Naive thymus-derived CD4-positive, alpha-beta T cell (primary cell): ENCODE results near the gene FOXJ3. TPM values are rescaled to one million over a fixed set of nuclear protein-coding genes. Genes with fewer than 3 reads are reported as not detected.

ENCODE experiments used
- ATAC-seq: fragments of 150-1000 bp; cut with Tn5 transposase; 2 replicates; pipeline ENCODE4 v1.10.0; 2021; ENCODE audit warnings: mild to moderate bottlenecking, moderate library complexity
- CTCF ChIA-PET: fragments of 350-600 bp; sonication (Branson Sonifier 250); formaldehyde crosslinking; loops from one replicate; lab custom pipeline; 2021; ENCODE audit warnings: antibody characterized with exemption; lab: Charles Lee
- POLR2A ChIA-PET: fragments of 350-600 bp; sonication (Branson Sonifier 250); formaldehyde crosslinking; loops from one replicate; lab custom pipeline; 2021; ENCODE audit warnings: antibody characterized with exemption, inconsistent platforms; lab: Charles Lee
- DNase-seq, 9 donors: peaks; one replicate each; pipeline versions ENCODE4 v3.0.0 to v3.0.0-alpha.2; 2020 to 2022; ENCODE audit warnings: mixed read lengths in 1 of 9
- H3K27ac ChIP-seq: one replicate; pipeline ENCODE4 v1.7.0; 2013; ENCODE audit warnings: mild to moderate bottlenecking, low read depth, low read length, moderate library complexity
- H3K27me3 ChIP-seq, 2 donors: one replicate each; pipeline ENCODE4 v1.7.0; 2013; ENCODE audit warnings: low read length in 2 of 2, mild to moderate bottlenecking in 2 of 2, moderate library complexity in 2 of 2; ENCODE audit not compliant: control insufficient read depth in 2 of 2, insufficient read depth in 2 of 2
- H3K36me3 ChIP-seq, 3 experiments: 1 replicate in 2 of 3; 2 replicates in 1 of 3; pipeline ENCODE4 v1.7.0; 2013; ENCODE audit warnings: low read length in 3 of 3, mild to moderate bottlenecking in 3 of 3, moderate library complexity in 1 of 3; ENCODE audit not compliant: insufficient read depth in 3 of 3, control insufficient read depth in 2 of 3
- H3K4me1 ChIP-seq, 2 donors: one replicate each; pipeline ENCODE4 v1.7.0; 2013; ENCODE audit warnings: low read length in 2 of 2, mild to moderate bottlenecking in 2 of 2, moderate library complexity in 1 of 2; ENCODE audit not compliant: control insufficient read depth in 2 of 2, insufficient read depth in 2 of 2
- H3K4me3 ChIP-seq: 2 replicates; pipeline ENCODE4 v1.7.0; 2013; ENCODE audit warnings: mild to moderate bottlenecking, low read length
- H3K9me3 ChIP-seq, 3 experiments: 1 replicate in 2 of 3; 2 replicates in 1 of 3; pipeline ENCODE4 v1.7.0; 2013; ENCODE audit warnings: low read length in 3 of 3; ENCODE audit not compliant: control insufficient read depth in 2 of 3
- H3K27ac Mint-ChIP-seq, 9 donors: one replicate each; pipeline ENCODE4 v1.8.0; 2020 to 2022; ENCODE audit warnings: mixed read lengths in 9 of 9, mild to moderate bottlenecking in 8 of 9, moderate library complexity in 5 of 9, inconsistent platforms in 2 of 9
- H3K27me3 Mint-ChIP-seq, 5 donors: one replicate each; pipeline ENCODE4 v1.8.0; 2021 to 2022; ENCODE audit warnings: mixed read lengths in 5 of 5, mild to moderate bottlenecking in 1 of 5
- H3K36me3 Mint-ChIP-seq, 5 donors: one replicate each; pipeline ENCODE4 v1.8.0; 2020 to 2022; ENCODE audit warnings: mixed read lengths in 5 of 5, mild to moderate bottlenecking in 3 of 5, inconsistent platforms in 1 of 5
- H3K4me1 Mint-ChIP-seq, 7 donors: one replicate each; pipeline ENCODE4 v1.8.0; 2020 to 2022; ENCODE audit warnings: mixed read lengths in 7 of 7, mild to moderate bottlenecking in 3 of 7, inconsistent platforms in 1 of 7
- H3K4me3 Mint-ChIP-seq, 10 donors: one replicate each; pipeline ENCODE4 v1.8.0; 2020 to 2022; ENCODE audit warnings: mild to moderate bottlenecking in 10 of 10, mixed read lengths in 10 of 10, moderate library complexity in 6 of 10, inconsistent platforms in 2 of 10
- H3K9me3 Mint-ChIP-seq, 11 donors: one replicate each; pipeline ENCODE4 v1.8.0; 2020 to 2022; ENCODE audit warnings: mixed read lengths in 11 of 11, mild to moderate bottlenecking in 4 of 11, inconsistent platforms in 1 of 11, moderate library complexity in 1 of 11
- intact Hi-C, 2 donors: fragments of 100-400 bp; cut with micrococcal nuclease; formaldehyde crosslinking; loops; one replicate each; pipeline ENCODE4 v1.15.1; 2023
- polyA plus RNA-seq, 2 donors: library from polyadenylated mRNA; unstranded; fragments of 300-500 nt; fragmentation: Illumina TruSeq; gene quantifications; one replicate each; pipeline ENCODE4 v1.2.3, GENCODE V29; 2021
- total RNA-seq, 6 experiments: library from RNA in 5 of 6; stranded (reverse) in 5 of 6; gene quantifications; 1 replicate in 5 of 6; 2 replicates in 1 of 6; pipeline ENCODE4 v1.2.3 and lab custom pipeline; 2021 to 2026

Gene FOXJ3
- total and polyA plus RNA-seq, 7 experiments from 2014 or later = 38.9 to 93.3 (median 70.0) TPM

GRCh38 chr1:42195841-42196240, 139.2 kb downstream of the FOXJ3 start:
- CTCF ChIA-PET = no interaction called here
- peaks cover 6 to 46% (median 28%) of the 10 kb centered on the region in 5 donors for H3K36me3 Mint-ChIP-seq

GRCh38 chr1:42192106-42192505, 142.9 kb downstream of the FOXJ3 start:
- ChIA-PET POLR2A (no interaction called here), CTCF (no interaction called here)
- no peak overlapping the region for H3K27ac ChIP-seq
- peaks cover 0 to 8% (median 0%) of the 10 kb centered on the region in 7 donors for H3K4me1 Mint-ChIP-seq
- no peak overlapping the region for H3K4me3 ChIP-seq
- no peaks in the 10 kb centered on the region for H3K4me1 ChIP-seq
- no peaks in the 10 kb centered on the region for H3K9me3 Mint-ChIP-seq
- no peaks in the 10 kb centered on the region for H3K9me3 ChIP-seq
- DNase-seq (no peak), ATAC-seq (no peak)
- no peak overlapping the region for H3K4me3 Mint-ChIP-seq
- H3K27ac Mint-ChIP-seq = peak overlapping the region in 1 of 9 donors; percentile 20
- intact Hi-C loops = no loop called here
- H3K36me3 ChIP-seq = peaks cover 0 to 64% (median 15%) of the 10 kb centered on the region in 3 experiments
- H3K36me3 Mint-ChIP-seq = peaks cover 17 to 55% (median 22%) of the 10 kb centered on the region in 5 donors
- H3K27me3 Mint-ChIP-seq = no peaks in the 10 kb centered on the region
- H3K27me3 ChIP-seq = no peaks in the 10 kb centered on the region

More at GRCh38 chr1:42195841-42196240, 139.2 kb downstream of the FOXJ3 start:
- ATAC-seq (no peak), DNase-seq (no peak)
- Histone ChIP-seq H3K27me3 (no peaks in the 10 kb centered on the region), H3K36me3 (peaks cover 0 to 63% (median 3%) of the 10 kb centered on the region in 3 experiments), H3K27ac (no peak overlapping the region), H3K4me1 (no peaks in the 10 kb centered on the region), H3K4me3 (no peak overlapping the region), H3K9me3 (no peaks in the 10 kb centered on the region)
- intact Hi-C loops = no loop called here
- Mint-ChIP-seq H3K27me3 (no peaks in the 10 kb centered on the region), H3K4me3 (no peak overlapping the region), H3K4me1 (peaks cover 0 to 11% (median 3%) of the 10 kb centered on the region in 7 donors), H3K27ac (no peak overlapping the region), H3K9me3 (no peaks in the 10 kb centered on the region)
- POLR2A ChIA-PET = no interaction called here

DNA sequence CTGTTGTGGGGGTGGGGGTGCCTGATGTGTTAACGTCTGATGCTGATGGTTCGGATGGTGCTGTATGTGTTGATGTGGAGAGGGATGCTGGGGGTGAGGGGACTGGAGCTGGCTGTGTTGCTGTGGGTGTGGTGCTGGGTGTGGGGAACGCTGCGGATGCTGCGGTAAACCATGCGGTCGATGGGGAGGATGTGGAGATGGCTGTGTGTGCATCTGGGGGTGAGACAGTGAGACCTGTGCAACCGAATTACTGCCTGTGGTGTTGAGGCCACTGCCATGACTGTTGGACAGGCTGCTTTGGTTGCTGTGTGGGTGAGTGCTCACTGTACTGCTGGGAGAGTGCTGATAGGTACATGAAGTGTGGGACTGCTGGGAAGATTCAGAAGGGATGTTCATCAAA, 143.7 kb downstream of the FOXJ3 start:
- peaks cover 0 to 10% (median 0%) of the 10 kb centered on the region in 7 donors for H3K4me1 Mint-ChIP-seq
- CTCF ChIA-PET = no interaction called here
- Histone ChIP-seq H3K9me3 (no peaks in the 10 kb centered on the region), H3K36me3 (peaks cover 3 to 61% (median 15%) of the 10 kb centered on the region in 3 experiments), H3K27ac (no peak overlapping the region), H3K4me1 (no peaks in the 10 kb centered on the region), H3K27me3 (no peaks in the 10 kb centered on the region), H3K4me3 (no peak overlapping the region)
- H3K27me3 Mint-ChIP-seq = no peaks in the 10 kb centered on the region
- peaks cover 11 to 50% (median 26%) of the 10 kb centered on the region in 5 donors for H3K36me3 Mint-ChIP-seq
- no peaks in the 10 kb centered on the region for H3K9me3 Mint-ChIP-seq
- H3K27ac Mint-ChIP-seq = peak overlapping the region in 2 of 9 donors; percentile 7 to 52
- H3K4me3 Mint-ChIP-seq = no peak overlapping the region
- no peak for DNase-seq
- no peak for ATAC-seq
- POLR2A ChIA-PET = no interaction called here
- intact Hi-C loops = no loop called here

DNA sequence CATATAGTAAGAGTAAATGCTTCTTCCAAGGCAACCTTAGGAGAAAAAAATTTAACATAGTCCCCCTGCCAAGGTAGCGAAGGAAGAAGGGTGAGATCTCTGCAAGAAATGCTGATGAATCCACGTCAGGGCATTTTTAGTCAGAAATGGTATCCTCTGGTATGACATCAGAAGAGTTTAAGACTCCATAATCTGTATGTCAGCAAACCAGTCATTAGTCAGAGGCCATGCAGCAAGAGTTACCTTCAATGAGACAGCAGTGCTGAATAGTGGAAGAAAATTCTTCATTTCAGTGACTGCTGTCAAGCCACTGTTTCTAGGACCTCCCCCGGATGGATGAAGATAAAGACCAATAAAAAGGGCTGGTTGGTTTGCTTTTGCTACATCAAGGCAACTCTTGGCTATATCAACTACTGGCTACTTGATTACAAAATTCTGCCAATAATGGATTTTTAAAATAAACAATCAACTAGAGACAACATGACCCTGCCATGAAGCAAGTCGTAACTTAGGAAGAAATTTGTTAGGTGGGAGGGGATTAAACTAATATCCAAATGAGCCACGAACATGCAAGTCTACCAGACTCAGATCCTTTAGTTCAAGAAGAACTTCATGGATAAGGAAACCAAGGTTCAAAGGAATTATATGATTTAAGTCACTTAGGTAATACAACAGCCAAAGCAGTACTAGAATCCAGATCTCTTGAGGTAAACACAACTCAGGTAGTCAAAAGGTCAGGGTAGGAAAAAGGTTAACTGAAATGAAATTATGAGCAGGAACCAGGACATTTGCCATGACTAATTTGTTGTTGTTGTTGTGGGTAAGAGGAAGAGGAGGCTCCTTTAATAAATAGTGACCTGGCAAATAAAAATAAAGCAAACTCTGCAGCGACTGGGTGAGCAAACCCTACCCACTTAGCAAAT, 144.8 kb downstream of the FOXJ3 start:
- Mint-ChIP-seq H3K27ac (peak overlapping the region in 2 of 9 donors; percentile 53 to 64), H3K4me3 (no peak overlapping the region), H3K27me3 (no peaks in the 10 kb centered on the region), H3K36me3 (peaks cover 21 to 51% (median 31%) of the 10 kb centered on the region in 5 donors), H3K4me1 (peaks cover 0 to 10% (median 0%) of the 10 kb centered on the region in 7 donors), H3K9me3 (no peaks in the 10 kb centered on the region)
- POLR2A ChIA-PET = no interaction called here
- no peak for DNase-seq
- ATAC-seq = no peak
- CTCF ChIA-PET = no interaction called here
- H3K36me3 ChIP-seq = peaks cover 4 to 55% (median 15%) of the 10 kb centered on the region in 3 experiments
- H3K27ac ChIP-seq = no peak overlapping the region
- no peaks in the 10 kb centered on the region for H3K9me3 ChIP-seq
- H3K4me3 ChIP-seq = no peak overlapping the region
- intact Hi-C loops = no loop called here
- H3K27me3 ChIP-seq = no peaks in the 10 kb centered on the region
- H3K4me1 ChIP-seq = no peaks in the 10 kb centered on the region

GRCh38 chr1:42186152-42186551, 148.9 kb downstream of the FOXJ3 start:
- DNase-seq (no peak), ATAC-seq (no peak)
- H3K9me3 ChIP-seq = no peaks in the 10 kb centered on the region
- no peaks in the 10 kb centered on the region for H3K27me3 ChIP-seq
- Mint-ChIP-seq H3K36me3 (peaks cover 20 to 51% (median 25%) of the 10 kb centered on the region in 5 donors), H3K9me3 (no peaks in the 10 kb centered on the region), H3K27me3 (no peaks in the 10 kb centered on the region), H3K4me3 (no peak overlapping the region), H3K27ac (peak overlapping the region in 8 of 9 donors; percentile 0 to 82 (median 23)), H3K4me1 (peaks cover 0 to 4% (median 0%) of the 10 kb centered on the region in 7 donors)
- ChIA-PET POLR2A (no interaction called here), CTCF (interaction anchor here (0.6 to 1.4 kb wide), 3 partner anchors 13 to 927 kb away, joined by 4 read pairs; no protein-coding TSS in a partner anchor)
- intact Hi-C loops = no loop called here
- H3K4me1 ChIP-seq = no peaks in the 10 kb centered on the region
- no peak overlapping the region for H3K4me3 ChIP-seq
- peaks cover 4 to 52% (median 13%) of the 10 kb centered on the region in 3 experiments for H3K36me3 ChIP-seq
- no peak overlapping the region for H3K27ac ChIP-seq

DNA sequence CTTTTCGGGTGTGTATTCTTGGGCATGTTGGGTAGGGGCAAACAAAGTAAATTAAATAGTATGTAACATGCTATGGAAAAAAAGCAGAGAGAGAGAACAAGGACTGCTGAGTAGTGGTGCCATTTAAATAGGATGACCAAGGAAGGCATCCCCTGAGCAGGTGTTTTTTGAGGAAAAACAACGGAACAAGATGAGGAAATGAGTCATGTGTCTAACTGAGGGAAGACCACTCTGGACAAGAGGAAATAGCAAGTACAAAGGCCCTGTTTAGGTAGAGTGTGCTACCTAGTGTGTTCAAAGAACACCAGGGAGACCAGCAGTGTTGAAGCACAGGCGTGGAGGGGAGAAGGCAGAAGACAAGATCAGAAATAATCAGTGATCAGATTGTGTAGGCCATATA, 150.4 kb downstream of the FOXJ3 start:
- intact Hi-C loops = no loop called here
- CTCF ChIA-PET = interaction anchor here (0.6 kb wide), 1 partner anchor 387 kb away, joined by 3 read pairs; no protein-coding TSS in a partner anchor
- Mint-ChIP-seq H3K27me3 (no peaks in the 10 kb centered on the region), H3K36me3 (peaks cover 14 to 44% (median 22%) of the 10 kb centered on the region in 5 donors), H3K4me1 (peaks cover 0 to 3% (median 0%) of the 10 kb centered on the region in 7 donors), H3K9me3 (no peaks in the 10 kb centered on the region), H3K4me3 (no peak overlapping the region), H3K27ac (peak overlapping the region in 3 of 9 donors; percentile 14 to 52 (median 35))
- Histone ChIP-seq H3K27me3 (no peaks in the 10 kb centered on the region), H3K4me1 (no peaks in the 10 kb centered on the region), H3K9me3 (no peaks in the 10 kb centered on the region), H3K36me3 (peaks cover 4 to 55% (median 17%) of the 10 kb centered on the region in 3 experiments), H3K27ac (no peak overlapping the region), H3K4me3 (no peak overlapping the region)
- DNase-seq (no peak), ATAC-seq (no peak)
- POLR2A ChIA-PET = no interaction called here
